IPS DF 19.7 (cell line): Measurements from ENCODE around the gene PRRX2.
"Not testable (repeated sequence)": the region's sequence is repeated elsewhere in the genome, so short reads cannot be mapped to it uniquely, and the experiment has no call there.

Experiments
- DNase-seq: peaks from one replicate; pipeline ENCODE4 v3.0.0-alpha.2; 2013; ENCODE audit warnings: low read depth, low spot score

Gene PRRX2

GRCh38 chr9:129759804-129760502 lies 94.5 kb downstream of the PRRX2 start:
- no peak for DNase-seq

- not testable (repeated sequence) for DNase-seq
Observed at GRCh38 chr9:129760784-129761183, 95.3 kb downstream of the PRRX2 start.

GRCh38 chr9:129761293-129761900 lies 96.0 kb downstream of the PRRX2 start:
- no peak for DNase-seq

GRCh38 chr9:129761901-129762369 lies 96.5 kb downstream of the PRRX2 start:
- no peak for DNase-seq

- DNase-seq, result not testable (repeated sequence)
Observed at GRCh38 chr9:129762370-129762984, 97.0 kb downstream of the PRRX2 start.

- no peak for DNase-seq
Observed at GRCh38 chr9:129762985-129763926, 97.8 kb downstream of the PRRX2 start.

- no peak for DNase-seq
Observed at GRCh38 chr9:129765764-129766317, 100.4 kb downstream of the PRRX2 start.

- no peak for DNase-seq
Observed at GRCh38 chr9:129768486-129768885, 103.0 kb downstream of the PRRX2 start.

- no peak for DNase-seq
Observed at GRCh38 chr9:129769669-129770068, 104.2 kb downstream of the PRRX2 start.

GRCh38 chr9:129770741-129771140 lies 105.3 kb downstream of the PRRX2 start:
- no peak for DNase-seq
